Adipocyte (in vitro differentiated cells): ENCODE results near the gene CLSTN2.

Source experiments
- DNase-seq: peaks from one replicate; pipeline ENCODE4 v3.0.0-alpha.2; 2015; ENCODE audit warnings: low read depth
- H3K27me3 ChIP-seq: replicated peaks from 2 replicates; pipeline ENCODE4 v1.7.0; 2013; ENCODE audit warnings: mild to moderate bottlenecking, low read length, moderate library complexity; ENCODE audit not compliant: control insufficient read depth, insufficient read depth
- H3K36me3 ChIP-seq: 2 replicates; pipeline ENCODE4 v1.7.0; 2013; ENCODE audit warnings: low read length, mild to moderate bottlenecking, moderate library complexity; ENCODE audit not compliant: control insufficient read depth, insufficient read depth, severe bottlenecking
- H3K4me1 ChIP-seq: 2 replicates; pipeline ENCODE4 v1.7.0; 2013; ENCODE audit warnings: mild to moderate bottlenecking, low read length, moderate library complexity; ENCODE audit not compliant: control insufficient read depth, insufficient read depth
- H3K4me3 ChIP-seq: 2 replicates; pipeline ENCODE4 v1.7.0; 2013; ENCODE audit warnings: mild to moderate bottlenecking, low read length, moderate library complexity
- H3K9ac ChIP-seq: 2 replicates; pipeline ENCODE4 v1.7.0; 2013; ENCODE audit warnings: mild to moderate bottlenecking, low read length, moderate library complexity
- H3K9me3 ChIP-seq: 2 replicates; pipeline ENCODE4 v1.7.0; 2013; ENCODE audit warnings: mild to moderate bottlenecking, low read length, moderate library complexity; ENCODE audit not compliant: control insufficient read depth

The CLSTN2 gene

GRCh38 chr3:140276703-140277102, 341.7 kb downstream of the CLSTN2 start:
- no peaks in the 10 kb centered on the region for H3K9me3 ChIP-seq
- peaks cover 3% of the 10 kb centered on the region for H3K27me3 ChIP-seq
- H3K9ac ChIP-seq = no peak overlapping the region
- peaks cover 13% of the 10 kb centered on the region for H3K4me1 ChIP-seq
- H3K36me3 ChIP-seq = no peaks in the 10 kb centered on the region
- H3K4me3 ChIP-seq = no peak overlapping the region
- peak; percentile 18 for DNase-seq

DNA sequence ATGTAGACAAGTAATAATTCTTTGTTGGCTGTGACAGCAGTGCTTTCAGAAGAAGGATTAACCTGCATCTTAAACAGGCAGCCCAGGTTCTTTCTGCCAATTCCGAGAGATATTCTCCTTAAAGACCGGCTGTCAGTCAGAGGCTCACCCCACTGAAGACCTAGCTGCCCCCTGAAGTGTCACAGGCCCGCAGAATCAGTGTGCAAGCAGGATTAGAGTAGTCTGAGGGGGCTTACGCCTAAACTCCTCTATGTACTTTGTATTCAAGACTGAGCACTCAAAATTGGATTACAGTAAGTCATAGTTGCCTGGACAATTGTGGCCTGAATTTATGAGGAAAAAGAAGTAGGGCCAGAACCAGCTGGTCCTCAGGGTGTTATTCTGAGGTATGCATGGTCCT, 342.9 kb downstream of the CLSTN2 start:
- Histone ChIP-seq H3K36me3 (no peaks in the 10 kb centered on the region), H3K9me3 (no peaks in the 10 kb centered on the region), H3K9ac (no peak overlapping the region), H3K4me3 (no peak overlapping the region), H3K4me1 (peaks cover 13% of the 10 kb centered on the region), H3K27me3 (peaks cover 3% of the 10 kb centered on the region)
- DNase-seq = no peak

GRCh38 chr3:140284372-140284771, 349.4 kb downstream of the CLSTN2 start:
- DNase-seq = no peak
- peaks cover 17% of the 10 kb centered on the region for H3K27me3 ChIP-seq
- no peaks in the 10 kb centered on the region for H3K36me3 ChIP-seq
- H3K4me3 ChIP-seq = no peak overlapping the region
- H3K9me3 ChIP-seq = no peaks in the 10 kb centered on the region
- no peak overlapping the region for H3K9ac ChIP-seq
- peaks cover 12% of the 10 kb centered on the region for H3K4me1 ChIP-seq

DNA sequence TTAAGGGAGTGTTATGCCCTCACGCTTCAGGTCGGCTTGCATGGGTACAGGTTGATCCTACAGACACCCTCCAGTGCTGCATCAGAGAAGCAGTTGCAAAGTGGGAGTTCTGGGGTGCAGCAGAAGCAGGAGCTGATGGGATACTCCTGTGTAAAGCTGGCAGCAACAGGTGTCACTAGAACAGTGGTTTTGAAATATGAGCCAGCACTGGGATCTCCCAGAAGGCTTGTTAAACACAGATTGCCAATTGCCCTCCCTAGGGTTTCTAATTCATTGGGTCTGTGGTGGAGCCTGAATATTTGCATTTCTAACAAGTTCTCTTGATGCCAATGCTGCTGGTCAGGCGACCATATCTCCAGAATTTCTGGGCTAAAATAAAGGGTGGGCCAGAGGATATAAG, 350.4 kb downstream of the CLSTN2 start:
- Histone ChIP-seq H3K27me3 (peaks cover 15% of the 10 kb centered on the region), H3K4me1 (peaks cover 12% of the 10 kb centered on the region), H3K9me3 (no peaks in the 10 kb centered on the region), H3K4me3 (no peak overlapping the region), H3K9ac (no peak overlapping the region), H3K36me3 (no peaks in the 10 kb centered on the region)
- DNase-seq = no peak

GRCh38 chr3:140288595-140288994, 353.6 kb downstream of the CLSTN2 start:
- Histone ChIP-seq H3K4me1 (peaks cover 30% of the 10 kb centered on the region), H3K4me3 (no peak overlapping the region), H3K27me3 (peaks cover 15% of the 10 kb centered on the region), H3K36me3 (no peaks in the 10 kb centered on the region), H3K9ac (no peak overlapping the region), H3K9me3 (no peaks in the 10 kb centered on the region)
- no peak for DNase-seq

- H3K9me3 ChIP-seq = no peaks in the 10 kb centered on the region
- DNase-seq = no peak
- H3K4me1 ChIP-seq = peaks cover 30% of the 10 kb centered on the region
- H3K9ac ChIP-seq = no peak overlapping the region
- H3K36me3 ChIP-seq = no peaks in the 10 kb centered on the region
- H3K4me3 ChIP-seq = no peak overlapping the region
- peaks cover 15% of the 10 kb centered on the region for H3K27me3 ChIP-seq
Measured at GRCh38 chr3:140290105-140290504, 355.1 kb downstream of the CLSTN2 start.

DNA sequence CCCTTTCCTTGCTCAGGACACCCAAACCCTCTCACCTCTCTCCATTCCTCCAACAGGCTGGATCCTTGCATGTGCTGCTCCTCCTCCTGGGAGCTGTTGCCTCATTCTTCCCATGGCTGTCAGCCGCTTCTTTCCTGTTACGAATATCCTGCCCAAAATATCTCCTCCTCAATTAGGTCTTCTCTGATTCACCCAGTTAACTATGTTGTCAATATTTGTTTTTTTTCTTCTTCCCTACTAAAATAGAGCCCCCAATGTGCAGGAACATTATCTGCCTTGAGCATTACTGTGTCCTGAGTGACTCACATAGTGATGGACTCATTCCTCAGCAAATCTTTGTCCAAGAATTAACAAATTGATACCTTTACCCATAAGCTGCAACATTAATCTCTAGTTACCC, 357.2 kb downstream of the CLSTN2 start:
- Histone ChIP-seq H3K4me1 (peaks cover 36% of the 10 kb centered on the region), H3K36me3 (no peaks in the 10 kb centered on the region), H3K27me3 (no peaks in the 10 kb centered on the region), H3K9ac (peak overlapping the region; percentile 10), H3K4me3 (peak overlapping the region; percentile 21), H3K9me3 (no peaks in the 10 kb centered on the region)
- DNase-seq = peak; percentile 27

DNA sequence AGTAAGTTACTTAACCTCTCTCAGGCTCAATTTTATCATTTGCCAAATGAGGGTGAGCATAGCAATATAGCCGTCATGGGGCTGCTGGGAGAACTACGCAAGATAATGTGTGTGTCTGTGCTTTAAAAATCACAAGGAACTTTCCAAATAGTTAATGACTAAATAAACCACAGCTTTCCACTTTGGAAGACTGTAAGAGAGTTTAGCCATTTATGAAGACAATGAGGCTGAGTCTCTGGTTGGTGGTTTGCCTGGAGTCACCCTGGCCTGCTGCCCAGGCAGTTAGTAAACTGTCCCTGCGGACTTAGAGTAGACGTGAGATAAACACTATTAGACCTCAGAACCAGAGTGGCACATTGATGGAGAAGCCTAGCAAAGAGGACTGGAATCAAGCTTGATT, 357.7 kb downstream of the CLSTN2 start:
- Histone ChIP-seq H3K9ac (peak overlapping the region; percentile 10), H3K27me3 (no peaks in the 10 kb centered on the region), H3K36me3 (no peaks in the 10 kb centered on the region), H3K9me3 (no peaks in the 10 kb centered on the region), H3K4me3 (peak overlapping the region; percentile 21), H3K4me1 (peaks cover 40% of the 10 kb centered on the region)
- DNase-seq = peak; percentile 73

DNA sequence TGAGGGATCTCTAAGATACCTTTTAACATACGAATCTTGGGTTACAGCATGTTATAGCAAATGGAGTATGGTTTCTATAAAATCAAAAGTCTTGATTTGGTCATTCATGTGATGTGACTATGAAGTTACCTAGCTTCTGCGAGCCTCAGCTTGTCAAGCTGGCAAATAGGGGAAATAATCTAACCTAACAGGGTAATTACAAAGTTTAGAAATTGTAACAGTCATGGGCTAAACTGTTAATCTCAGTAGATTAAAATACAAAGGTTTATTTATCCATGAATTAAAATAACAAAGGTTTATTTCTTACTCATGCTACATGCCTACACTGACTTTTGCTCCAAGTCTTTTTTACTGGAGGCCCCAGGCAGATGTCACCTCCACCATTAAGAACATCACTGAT, 359.1 kb downstream of the CLSTN2 start:
- Histone ChIP-seq H3K4me1 (peaks cover 29% of the 10 kb centered on the region), H3K9ac (no peak overlapping the region), H3K9me3 (no peaks in the 10 kb centered on the region), H3K4me3 (no peak overlapping the region), H3K27me3 (no peaks in the 10 kb centered on the region), H3K36me3 (no peaks in the 10 kb centered on the region)
- no peak for DNase-seq

DNA sequence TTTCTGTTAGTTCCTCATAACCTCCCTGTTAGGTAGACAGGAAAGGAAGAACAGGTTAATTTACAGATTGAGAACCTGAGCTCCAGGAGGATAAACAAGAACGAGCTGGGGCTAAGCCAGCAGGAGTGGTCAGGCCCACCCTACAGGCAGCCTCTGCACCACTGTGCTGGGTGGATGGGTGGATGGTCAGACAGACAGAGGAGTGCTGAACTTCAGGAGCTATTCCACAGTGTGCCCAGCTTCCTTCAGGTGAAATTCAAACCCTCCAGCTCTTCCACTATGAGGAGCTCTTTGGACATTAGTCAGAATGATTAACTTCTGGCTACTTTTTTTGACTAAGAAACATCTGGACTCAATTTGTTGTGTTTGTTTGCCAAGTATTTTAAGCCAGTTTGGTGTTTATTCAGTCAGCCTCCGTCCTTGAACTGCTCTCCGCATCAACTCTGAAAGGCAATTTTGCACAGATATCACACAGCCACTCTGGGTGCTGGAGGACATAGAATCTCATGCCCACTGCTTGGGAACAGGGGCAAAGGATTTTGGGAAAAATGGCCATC, 361.9 kb downstream of the CLSTN2 start:
- no peaks in the 10 kb centered on the region for H3K9me3 ChIP-seq
- H3K4me3 ChIP-seq = no peak overlapping the region
- peak; percentile 84 for DNase-seq
- no peak overlapping the region for H3K9ac ChIP-seq
- H3K27me3 ChIP-seq = peaks cover 4% of the 10 kb centered on the region
- no peaks in the 10 kb centered on the region for H3K36me3 ChIP-seq
- peaks cover 24% of the 10 kb centered on the region for H3K4me1 ChIP-seq

- Histone ChIP-seq H3K4me3 (no peak overlapping the region), H3K9me3 (no peaks in the 10 kb centered on the region), H3K27me3 (peaks cover 4% of the 10 kb centered on the region), H3K9ac (no peak overlapping the region), H3K36me3 (no peaks in the 10 kb centered on the region), H3K4me1 (peaks cover 13% of the 10 kb centered on the region)
- no peak for DNase-seq
Measured at GRCh38 chr3:140298043-140298442, 363.1 kb downstream of the CLSTN2 start.

GRCh38 chr3:140298569-140299070, 363.6 kb downstream of the CLSTN2 start:
- peaks cover 11% of the 10 kb centered on the region for H3K4me1 ChIP-seq
- no peak overlapping the region for H3K9ac ChIP-seq
- no peak for DNase-seq
- H3K27me3 ChIP-seq = peaks cover 4% of the 10 kb centered on the region
- H3K4me3 ChIP-seq = no peak overlapping the region
- H3K36me3 ChIP-seq = no peaks in the 10 kb centered on the region
- no peaks in the 10 kb centered on the region for H3K9me3 ChIP-seq
